Measurements from ENCODE around the gene UVRAG.

UVRAG gene

GRCh38 chr11:76094740-76095139, 279.7 kb downstream of the UVRAG start:
- TF ChIP-seq TAF1 (IDR thresholded peaks at IDR 0.05; ENCODE audit: low read depth) (no peak), NFIC (IDR thresholded peaks at IDR 0.05) (no peak), EP300 (IDR thresholded peaks at IDR 0.05; ENCODE audit: borderline replicate concordance) (no peak), FOXM1 (IDR thresholded peaks at IDR 0.05; ENCODE audit: borderline replicate concordance, low read depth) (no peak), REST (IDR thresholded peaks at IDR 0.05; ENCODE audit: low read depth) (no peak), ZBTB7A (IDR thresholded peaks at IDR 0.05; ENCODE audit: low read depth) (no peak), YY1 (IDR thresholded peaks at IDR 0.05; ENCODE audit: low read depth) (no peak)

GRCh38 chr11:76095891-76096290, 280.9 kb downstream of the UVRAG start:
- TF ChIP-seq EGR1 (IDR thresholded peaks at IDR 0.05) = no peak
- no peak for TF ChIP-seq RAD21 (IDR thresholded peaks at IDR 0.05; ENCODE audit: low read depth)
- TF ChIP-seq MAX (IDR thresholded peaks at IDR 0.05) = no peak
- no peak for TF ChIP-seq TAF1 (IDR thresholded peaks at IDR 0.05; ENCODE audit: low read depth)
- TF ChIP-seq EP300 (IDR thresholded peaks at IDR 0.05; ENCODE audit: borderline replicate concordance) = no peak
- TF ChIP-seq NFIC (IDR thresholded peaks at IDR 0.05) = no peak
- TF ChIP-seq TCF12 (IDR thresholded peaks at IDR 0.05; ENCODE audit: low read depth) = no peak
- TF ChIP-seq YY1 (IDR thresholded peaks at IDR 0.05; ENCODE audit: low read depth) = no peak
- TF ChIP-seq USF1 (IDR thresholded peaks at IDR 0.05) = no peak
- TF ChIP-seq REST (IDR thresholded peaks at IDR 0.05; ENCODE audit: low read depth) = no peak
- no peak for TF ChIP-seq ZBTB7A (IDR thresholded peaks at IDR 0.05; ENCODE audit: low read depth)
- TF ChIP-seq CEBPB (IDR thresholded peaks at IDR 0.05) = no peak
- no peak for TF ChIP-seq TEAD4 (IDR thresholded peaks at IDR 0.05)
- no peak for TF ChIP-seq CREB1 (IDR thresholded peaks at IDR 0.05; ENCODE audit: low read depth)
- no peak for TF ChIP-seq FOXM1 (IDR thresholded peaks at IDR 0.05; ENCODE audit: borderline replicate concordance, low read depth)

- TF ChIP-seq USF1 (IDR thresholded peaks at IDR 0.05) (no peak), ZBTB7A (IDR thresholded peaks at IDR 0.05; ENCODE audit: low read depth) (no peak), REST (IDR thresholded peaks at IDR 0.05; ENCODE audit: low read depth) (no peak), NFIC (IDR thresholded peaks at IDR 0.05) (no peak), RAD21 (IDR thresholded peaks at IDR 0.05; ENCODE audit: low read depth) (no peak), FOXM1 (IDR thresholded peaks at IDR 0.05; ENCODE audit: borderline replicate concordance, low read depth) (no peak), TEAD4 (IDR thresholded peaks at IDR 0.05) (no peak), YY1 (IDR thresholded peaks at IDR 0.05; ENCODE audit: low read depth) (no peak), TAF1 (IDR thresholded peaks at IDR 0.05; ENCODE audit: low read depth) (no peak), MAX (IDR thresholded peaks at IDR 0.05) (no peak), CEBPB (IDR thresholded peaks at IDR 0.05) (no peak), EGR1 (IDR thresholded peaks at IDR 0.05) (no peak), EP300 (IDR thresholded peaks at IDR 0.05; ENCODE audit: borderline replicate concordance) (no peak), TCF12 (IDR thresholded peaks at IDR 0.05; ENCODE audit: low read depth) (no peak), CREB1 (IDR thresholded peaks at IDR 0.05; ENCODE audit: low read depth) (no peak)
Measured at GRCh38 chr11:76096552-76096951, 281.5 kb downstream of the UVRAG start.

- no peak for TF ChIP-seq CREB1 (IDR thresholded peaks at IDR 0.05; ENCODE audit: low read depth)
- no peak for TF ChIP-seq REST (IDR thresholded peaks at IDR 0.05; ENCODE audit: low read depth)
- no peak for TF ChIP-seq USF1 (IDR thresholded peaks at IDR 0.05)
- no peak for TF ChIP-seq FOXM1 (IDR thresholded peaks at IDR 0.05; ENCODE audit: borderline replicate concordance, low read depth)
- no peak for TF ChIP-seq MAX (IDR thresholded peaks at IDR 0.05)
- TF ChIP-seq TEAD4 (IDR thresholded peaks at IDR 0.05) = no peak
- no peak for TF ChIP-seq ZBTB7A (IDR thresholded peaks at IDR 0.05; ENCODE audit: low read depth)
- no peak for TF ChIP-seq TAF1 (IDR thresholded peaks at IDR 0.05; ENCODE audit: low read depth)
- TF ChIP-seq TCF12 (IDR thresholded peaks at IDR 0.05; ENCODE audit: low read depth) = no peak
Measured at GRCh38 chr11:76102802-76103201, 287.8 kb downstream of the UVRAG start.

Measured in Ishikawa (cell line).